ENCODE data around the gene FARSA.
A peak's percentile ranks its signal among the peaks of the same experiment; 100 is the strongest.
"Not testable (repeated sequence)": the region's sequence is repeated elsewhere in the genome, so short reads cannot be mapped to it uniquely, and the experiment has no call there.

The FARSA gene

GRCh38 chr19:12933287-12934072 is at the start of gene FARSA:
FARSA (minus strand) TSS chr19:12933711; CDS start chr19:12933696, 15 bp downstream.
- DNase-seq (ENCODE audit: low read depth): peak; percentile 79

GRCh38 chr19:12983091-12983490 is 49.6 kb upstream of the FARSA start:
- no peak for DNase-seq (ENCODE audit: low read depth)

- DNase-seq (ENCODE audit: low read depth): no peak
Measured at GRCh38 chr19:12982648-12983047, 49.1 kb upstream of the FARSA start.

GRCh38 chr19:12979974-12980373 is 46.5 kb upstream of the FARSA start:
- DNase-seq (ENCODE audit: low read depth): no peak

GRCh38 chr19:12976109-12976508 is 42.6 kb upstream of the FARSA start:
- not testable (repeated sequence) for DNase-seq (ENCODE audit: low read depth)

- DNase-seq (ENCODE audit: low read depth): no peak
Measured at GRCh38 chr19:12975221-12975741, 41.8 kb upstream of the FARSA start.

- DNase-seq (ENCODE audit: low read depth): no peak
Measured at GRCh38 chr19:12974301-12975220, 41.0 kb upstream of the FARSA start.

- no peak for DNase-seq (ENCODE audit: low read depth)
Measured at GRCh38 chr19:12973236-12973635, 39.7 kb upstream of the FARSA start.

- no peak for DNase-seq (ENCODE audit: low read depth)
Measured at GRCh38 chr19:12970070-12970820, 36.7 kb upstream of the FARSA start.

GRCh38 chr19:12969292-12969988 is 35.9 kb upstream of the FARSA start, which contains the start of gene DAND5:
DAND5 (plus strand) TSS chr19:12969576; CDS start chr19:12969661, 85 bp downstream.
- DNase-seq (ENCODE audit: low read depth): no peak

- DNase-seq (ENCODE audit: low read depth): no peak
Measured at GRCh38 chr19:12967907-12968306, 34.4 kb upstream of the FARSA start.

GRCh38 chr19:12965812-12966135 is 32.3 kb upstream of the FARSA start:
- DNase-seq (ENCODE audit: low read depth): no peak

- peak; percentile 70 for DNase-seq (ENCODE audit: low read depth)
Measured at GRCh38 chr19:12965017-12965811, 31.7 kb upstream of the FARSA start.

GRCh38 chr19:12959481-12959880 is 26.0 kb upstream of the FARSA start:
- no peak for DNase-seq (ENCODE audit: low read depth)

- not testable (repeated sequence) for DNase-seq (ENCODE audit: low read depth)
Measured at GRCh38 chr19:12957389-12957952, 24.0 kb upstream of the FARSA start.

- peak; percentile 54 for DNase-seq (ENCODE audit: low read depth)
Measured at GRCh38 chr19:12956446-12957388, 23.2 kb upstream of the FARSA start, which contains the start of gene GADD45GIP1. GADD45GIP1 (minus strand) TSS chr19:12957223; CDS start chr19:12957212, 11 bp downstream.

GRCh38 chr19:12955996-12956395 is 22.5 kb upstream of the FARSA start:
- no peak for DNase-seq (ENCODE audit: low read depth)

GRCh38 chr19:12955575-12955974 is 22.1 kb upstream of the FARSA start:
- DNase-seq (ENCODE audit: low read depth): not testable (repeated sequence)

- DNase-seq (ENCODE audit: low read depth): no peak
Measured at GRCh38 chr19:12954612-12954962, 21.1 kb upstream of the FARSA start.

Data from stimulated activated CD8-positive, alpha-beta memory T cell treated with anti-CD3 and anti-CD28 coated beads, Interleukin-7, amount 100 ng/mL, for 24 hours (primary cell).